Choroid plexus epithelial cell (primary cell): ENCODE results near the gene CYTH4.

Experiments
- DNase-seq: peaks from one replicate; pipeline ENCODE4 v3.0.0-alpha.2; 2010; ENCODE audit warnings: low read depth
- H3K4me3 ChIP-seq: 2 replicates; pipeline ENCODE4 v1.5.1; 2011; ENCODE audit warnings: low read depth, mild to moderate bottlenecking, control low read depth, low read length, moderate library complexity
- CTCF ChIP-seq: conservative IDR thresholded peaks from 2 replicates; pipeline ENCODE4 v1.5.1; 2011; ENCODE audit warnings: low read depth, mild to moderate bottlenecking, control low read depth, inconsistent platforms, low read length, moderate library complexity

Gene CYTH4

GRCh38 chr22:37293172-37293571 lies 10.9 kb downstream of the CYTH4 start:
- DNase-seq, result no peak
- no peak overlapping the region for H3K4me3 ChIP-seq
- no peak for TF ChIP-seq CTCF

GRCh38 chr22:37294747-37295146 lies 12.4 kb downstream of the CYTH4 start:
- no peak for DNase-seq
- TF ChIP-seq CTCF, result no peak
- H3K4me3 ChIP-seq, result no peak overlapping the region

- TF ChIP-seq CTCF, result no peak
- DNase-seq, result no peak
- no peak overlapping the region for H3K4me3 ChIP-seq
Measured at GRCh38 chr22:37295213-37295886, 13.0 kb downstream of the CYTH4 start.

- DNase-seq, result no peak
- no peak for TF ChIP-seq CTCF
- H3K4me3 ChIP-seq, result no peak overlapping the region
Measured at GRCh38 chr22:37295946-37296345, 13.6 kb downstream of the CYTH4 start.

GRCh38 chr22:37298748-37299495 lies 16.6 kb downstream of the CYTH4 start:
- TF ChIP-seq CTCF, result no peak
- no peak for DNase-seq
- H3K4me3 ChIP-seq, result no peak overlapping the region

GRCh38 chr22:37299969-37300509 lies 17.7 kb downstream of the CYTH4 start:
- no peak for TF ChIP-seq CTCF
- H3K4me3 ChIP-seq, result no peak overlapping the region
- no peak for DNase-seq

GRCh38 chr22:37300551-37301017 lies 18.3 kb downstream of the CYTH4 start:
- no peak overlapping the region for H3K4me3 ChIP-seq
- no peak for DNase-seq
- TF ChIP-seq CTCF, result no peak
